Stimulated activated CD8-positive, alpha-beta memory T cell treated with anti-CD3 and anti-CD28 coated beads, Interleukin-4, amount 100 ng/mL, for 1 hour (primary cell): ENCODE data around the gene TRMT2A.
A peak's percentile ranks its signal among the peaks of the same experiment; 100 is the strongest.
"Not testable (repeated sequence)": the region's sequence is repeated elsewhere in the genome, so short reads cannot be mapped to it uniquely, and the experiment has no call there.

Experiments used
- DNase-seq, 2 donors: peaks; one replicate each; pipeline ENCODE4 v3.0.0-alpha.2; 2020; ENCODE audit warnings: low read depth in 2 of 2, low spot score in 1 of 2

The TRMT2A gene, protein sequence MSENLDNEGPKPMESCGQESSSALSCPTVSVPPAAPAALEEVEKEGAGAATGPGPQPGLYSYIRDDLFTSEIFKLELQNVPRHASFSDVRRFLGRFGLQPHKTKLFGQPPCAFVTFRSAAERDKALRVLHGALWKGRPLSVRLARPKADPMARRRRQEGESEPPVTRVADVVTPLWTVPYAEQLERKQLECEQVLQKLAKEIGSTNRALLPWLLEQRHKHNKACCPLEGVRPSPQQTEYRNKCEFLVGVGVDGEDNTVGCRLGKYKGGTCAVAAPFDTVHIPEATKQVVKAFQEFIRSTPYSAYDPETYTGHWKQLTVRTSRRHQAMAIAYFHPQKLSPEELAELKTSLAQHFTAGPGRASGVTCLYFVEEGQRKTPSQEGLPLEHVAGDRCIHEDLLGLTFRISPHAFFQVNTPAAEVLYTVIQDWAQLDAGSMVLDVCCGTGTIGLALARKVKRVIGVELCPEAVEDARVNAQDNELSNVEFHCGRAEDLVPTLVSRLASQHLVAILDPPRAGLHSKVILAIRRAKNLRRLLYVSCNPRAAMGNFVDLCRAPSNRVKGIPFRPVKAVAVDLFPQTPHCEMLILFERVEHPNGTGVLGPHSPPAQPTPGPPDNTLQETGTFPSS

DNA sequence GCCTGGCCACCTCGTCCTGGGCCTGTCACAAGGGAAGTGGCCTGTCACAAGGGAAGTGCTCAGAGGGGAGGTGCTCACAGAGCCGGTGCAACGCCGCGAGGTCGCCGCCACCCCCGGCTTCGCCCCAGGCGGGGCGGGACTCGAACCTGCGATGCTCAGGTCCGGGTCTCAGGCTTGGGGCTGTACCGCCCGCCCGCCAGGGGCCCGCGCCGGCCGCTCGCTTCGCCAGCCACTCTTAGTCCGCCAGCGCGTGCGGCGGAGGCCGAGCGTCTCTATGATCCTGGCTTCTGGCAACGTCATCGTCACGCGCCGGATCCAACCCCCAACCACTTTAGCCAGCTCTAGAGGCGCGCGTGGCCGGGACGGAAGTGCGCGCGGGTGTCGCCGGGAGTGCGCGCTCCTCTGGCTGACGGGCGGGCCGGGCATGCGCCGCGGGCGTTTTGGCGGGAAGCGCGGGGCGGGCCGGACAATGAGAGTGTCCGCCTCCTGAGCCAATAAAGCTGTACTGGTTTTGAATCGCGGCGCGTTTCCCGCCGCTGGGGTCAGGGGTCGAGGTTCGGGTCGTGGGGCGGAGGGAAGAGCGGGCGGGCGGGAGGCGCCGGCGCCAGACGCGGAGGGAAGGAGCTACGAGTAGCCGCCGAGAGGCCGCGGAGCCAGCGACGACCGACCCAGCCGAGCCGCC, at the start of gene TRMT2A:
TSS of gene TRMT2A (minus strand) at position 276 of the 682 bp plus-strand sequence. CDS start 320 bp downstream, outside the sequence.
- DNase-seq = peak; percentile 93 to 96

DNA sequence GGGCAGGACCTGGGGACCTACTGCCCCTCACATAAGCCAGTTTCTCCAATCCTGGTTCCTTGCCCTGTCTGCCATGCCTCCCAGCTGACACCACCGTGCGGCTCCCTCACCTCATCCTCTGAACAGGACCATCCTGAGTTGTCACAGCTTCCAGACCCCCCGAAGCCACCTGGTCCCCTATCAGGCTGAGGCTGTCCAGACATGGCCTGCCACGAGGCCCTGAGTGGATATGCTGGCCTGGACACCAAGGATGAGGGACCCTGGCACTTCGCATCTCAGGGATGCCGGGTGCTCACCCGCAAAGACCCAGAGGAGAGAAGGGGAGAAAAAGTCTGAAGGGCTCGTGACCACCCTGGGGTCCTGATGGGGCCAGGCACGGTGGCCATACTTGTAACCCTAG, 49.7 kb upstream of the TRMT2A start:
- no peak for DNase-seq

DNA sequence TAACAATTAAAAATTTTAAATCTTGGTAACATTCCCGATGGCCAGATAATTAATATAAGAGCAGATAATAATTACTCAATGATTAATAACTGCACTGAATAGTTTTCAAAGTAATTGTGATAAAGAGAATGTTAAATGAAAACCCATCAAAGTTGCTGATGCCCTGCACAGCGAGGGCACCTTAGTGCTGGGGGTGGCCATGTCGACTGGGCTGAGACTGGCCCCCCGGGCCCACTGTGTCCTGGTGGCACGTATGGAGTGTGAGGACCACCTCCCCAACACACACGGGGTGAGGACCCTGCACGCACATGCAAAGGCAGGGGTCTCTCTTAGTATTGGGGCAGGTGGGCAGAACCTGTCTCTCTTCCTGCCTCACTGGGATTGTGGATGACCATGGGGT, 48.9 kb upstream of the TRMT2A start:
- no peak for DNase-seq

DNA sequence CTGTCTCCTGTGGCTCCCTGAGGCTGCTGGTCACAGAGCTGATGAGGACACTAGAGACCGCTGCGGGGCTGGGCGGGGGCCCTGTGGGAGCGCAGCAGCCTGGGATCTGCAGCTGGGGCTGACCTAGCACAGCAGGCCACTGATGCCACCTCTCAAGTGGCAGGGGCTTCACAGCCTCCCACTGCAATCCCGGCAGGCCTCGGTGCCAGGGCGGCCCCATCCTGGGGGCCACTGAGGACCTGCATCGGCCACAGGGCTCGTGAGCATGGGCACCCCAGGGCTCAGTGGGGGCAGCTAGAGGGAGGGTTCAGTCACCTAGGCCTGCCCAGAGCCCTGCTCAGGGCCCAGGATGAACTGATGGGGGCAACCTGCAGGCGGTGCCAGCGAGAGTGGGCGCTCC, 48.4 kb upstream of the TRMT2A start:
- no peak for DNase-seq

DNA sequence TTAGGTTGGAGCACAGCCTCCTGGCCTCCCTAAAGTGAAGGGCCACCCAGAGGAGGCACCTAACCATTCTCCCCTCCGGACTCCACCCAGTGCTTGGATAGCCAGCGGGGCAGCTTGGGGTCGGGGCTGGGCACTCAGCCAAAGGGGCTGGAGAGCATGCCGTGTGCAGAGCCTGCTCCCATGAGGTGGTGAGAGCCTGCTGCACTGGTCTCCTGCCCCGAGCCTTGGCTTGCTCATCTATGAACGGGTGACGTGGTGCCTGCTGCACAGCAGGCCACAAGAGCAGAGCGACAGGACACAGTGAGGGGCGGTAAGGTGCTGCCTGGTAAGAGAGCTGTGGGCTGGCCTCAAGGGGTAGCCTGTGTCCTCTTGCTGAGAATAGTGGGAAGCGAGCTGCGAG, 47.8 kb upstream of the TRMT2A start:
- no peak for DNase-seq

DNA sequence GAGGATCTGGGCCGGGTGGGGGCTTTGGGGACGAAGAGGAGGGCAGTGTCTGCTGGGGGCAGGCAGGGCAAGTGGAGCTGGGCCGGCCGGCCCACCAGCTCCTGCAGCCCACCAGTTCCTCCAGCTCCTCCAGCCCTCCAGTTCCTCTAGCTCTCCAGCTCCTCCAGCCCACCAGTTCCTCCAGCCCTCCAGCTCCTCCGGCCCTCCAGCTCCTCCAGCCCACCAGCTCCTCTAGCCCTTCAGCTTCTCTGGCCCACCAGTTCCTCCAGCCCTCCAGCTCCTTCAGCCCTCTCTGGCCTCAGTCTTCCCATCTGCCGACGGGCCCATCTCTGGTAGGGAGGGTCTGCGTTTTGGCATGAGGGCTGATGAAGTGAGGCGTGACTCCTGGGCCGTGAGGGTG, 43.0 kb upstream of the TRMT2A start:
- DNase-seq = no peak

DNA sequence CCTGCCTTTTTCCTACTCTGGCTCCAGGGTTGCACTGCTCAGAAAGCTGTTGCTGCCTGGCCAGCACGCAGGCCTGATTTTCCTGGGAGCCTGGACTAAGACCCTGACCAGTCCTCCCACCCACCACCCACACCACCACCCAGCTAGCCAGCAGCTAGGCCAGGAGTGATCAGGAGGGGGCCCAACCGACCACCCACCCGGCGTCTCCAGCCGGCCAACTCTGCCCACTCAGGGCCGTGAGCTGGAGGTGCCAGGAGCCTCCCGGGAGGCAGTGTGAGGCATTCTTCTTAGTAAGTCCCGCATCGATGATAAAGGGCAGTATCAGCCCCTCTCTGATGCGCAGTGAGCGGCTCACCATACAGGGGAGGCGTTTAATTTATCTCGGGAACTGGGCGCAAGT, 42.5 kb upstream of the TRMT2A start:
- DNase-seq = not testable (repeated sequence)

DNA sequence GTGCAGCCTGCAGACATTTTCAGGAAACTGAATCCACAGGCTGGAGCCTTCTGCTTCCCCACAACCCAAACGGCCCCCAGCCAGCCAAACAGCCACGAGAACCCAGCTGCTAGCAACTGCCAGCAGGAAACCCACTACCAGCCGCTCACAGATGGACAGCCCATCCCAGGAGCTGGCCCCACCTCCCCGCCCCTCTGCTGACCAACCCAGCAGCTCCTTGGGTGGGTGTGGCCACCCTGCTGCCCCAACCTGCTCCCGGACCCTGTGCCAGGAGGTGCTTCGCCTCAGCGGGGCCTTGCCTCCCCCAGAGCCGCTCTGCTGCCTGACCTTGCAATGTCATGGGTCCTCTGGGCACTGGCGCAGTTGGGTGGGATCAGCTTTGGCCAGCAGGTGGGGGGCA, 42.0 kb upstream of the TRMT2A start:
- DNase-seq = no peak

DNA sequence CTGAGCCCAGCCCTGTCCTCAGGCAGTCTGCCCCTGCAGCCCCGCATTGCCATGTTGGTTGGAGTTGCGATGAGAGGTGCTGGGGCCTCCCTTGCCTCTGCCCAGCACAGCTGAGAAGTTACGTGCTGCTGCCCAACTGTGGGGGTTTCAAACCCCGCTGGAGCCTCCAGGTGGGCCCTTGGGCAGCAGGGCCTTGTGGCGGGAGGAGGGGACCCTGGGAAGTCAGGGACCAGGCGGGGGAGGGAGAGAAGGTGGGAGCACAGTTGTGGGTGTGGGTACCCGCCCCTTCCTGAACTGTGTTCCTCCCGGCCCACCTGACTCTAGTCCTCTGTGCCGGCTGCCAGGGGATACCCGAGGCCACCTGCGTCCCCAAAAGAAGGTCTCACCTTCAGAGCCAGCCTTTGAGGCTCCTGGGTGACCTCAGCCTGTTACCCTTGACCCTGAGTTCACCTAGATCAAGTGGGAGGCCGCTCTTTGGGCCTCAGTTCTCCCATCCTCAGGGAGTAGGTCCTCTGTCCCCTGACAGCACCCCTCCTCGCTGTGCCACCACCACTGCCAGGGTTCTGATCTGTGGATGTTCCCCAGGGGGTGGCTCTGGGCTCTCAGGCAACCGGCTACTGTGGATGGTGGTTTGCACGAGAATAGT, 41.5 kb upstream of the TRMT2A start:
- no peak for DNase-seq

DNA sequence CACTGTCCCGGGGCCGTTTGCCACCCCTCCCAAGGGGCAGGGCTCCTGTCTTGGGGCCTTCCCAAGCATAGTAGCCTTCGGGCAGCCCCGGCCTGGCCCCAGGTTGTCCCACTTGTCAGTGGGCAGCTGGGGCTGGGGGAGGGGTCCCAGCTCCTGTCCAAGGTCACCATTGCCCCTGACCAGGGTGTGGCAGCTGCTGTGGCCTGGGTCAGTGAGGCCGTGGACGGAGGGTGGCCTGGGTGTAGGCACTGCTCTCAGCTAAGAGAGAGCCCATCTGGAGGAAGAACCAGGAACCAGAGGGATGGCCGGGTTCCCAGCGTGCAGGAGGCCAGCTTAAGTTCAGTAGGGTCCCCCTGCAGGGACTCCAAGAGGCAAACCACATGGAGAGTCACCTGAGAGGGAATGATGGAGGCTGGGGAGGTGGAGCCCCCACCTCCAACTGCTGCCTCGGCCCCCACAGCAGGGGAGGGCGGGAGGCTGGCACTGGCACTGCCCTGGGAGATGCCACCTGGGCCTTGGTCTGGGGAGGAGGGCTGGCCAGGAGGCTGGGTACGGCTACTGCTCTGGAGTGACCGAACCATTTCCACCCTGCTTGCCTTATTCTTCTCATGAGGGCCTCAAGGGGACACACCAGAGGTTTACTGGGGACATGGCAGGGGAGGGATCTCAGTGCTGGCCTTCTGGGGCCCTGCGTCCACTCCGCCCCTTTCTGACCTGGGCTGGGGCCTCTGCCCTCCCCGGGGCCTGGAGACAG, 40.6 kb upstream of the TRMT2A start:
- DNase-seq = no peak

DNA sequence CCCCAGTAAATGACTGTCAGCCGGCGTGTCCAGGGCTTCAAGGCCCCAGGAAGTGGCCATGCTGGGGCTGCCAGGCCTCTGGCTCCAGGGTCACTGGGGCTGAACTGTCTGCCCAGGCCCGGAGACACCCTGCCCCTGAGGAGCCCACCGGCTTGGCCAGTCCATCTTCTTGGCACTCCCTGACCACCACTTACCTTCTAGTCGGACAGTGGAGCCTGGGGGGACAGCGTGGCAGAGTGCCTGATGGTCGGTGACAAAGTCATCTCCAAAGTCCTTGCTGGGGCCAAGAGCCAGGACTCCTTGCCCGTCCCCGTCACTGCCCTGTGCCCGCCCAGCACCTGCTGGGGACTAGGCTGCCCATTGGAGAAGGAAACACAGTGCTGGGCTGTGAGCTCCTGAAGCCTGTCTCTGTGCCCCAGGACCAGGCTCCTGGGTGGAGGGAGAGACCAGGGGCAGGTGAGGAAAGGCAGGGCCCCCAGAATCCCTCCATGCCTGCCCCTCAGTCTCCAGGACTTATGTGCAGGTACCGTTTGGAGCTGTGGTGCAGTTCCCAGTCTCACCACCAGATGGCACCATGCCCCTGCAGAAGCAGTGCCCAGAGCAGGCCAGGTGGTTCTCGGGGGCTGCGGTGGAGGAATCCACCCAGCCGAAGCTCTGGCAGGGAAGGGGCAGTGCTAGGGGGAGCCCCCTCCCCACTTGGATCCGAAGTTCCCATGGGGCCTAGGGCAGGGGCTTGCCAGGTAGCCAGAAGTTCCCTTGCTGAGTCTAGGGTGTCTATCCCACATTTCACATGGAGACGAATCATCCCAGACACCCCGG, 39.8 kb upstream of the TRMT2A start:
- peak; percentile 87 for DNase-seq

DNA sequence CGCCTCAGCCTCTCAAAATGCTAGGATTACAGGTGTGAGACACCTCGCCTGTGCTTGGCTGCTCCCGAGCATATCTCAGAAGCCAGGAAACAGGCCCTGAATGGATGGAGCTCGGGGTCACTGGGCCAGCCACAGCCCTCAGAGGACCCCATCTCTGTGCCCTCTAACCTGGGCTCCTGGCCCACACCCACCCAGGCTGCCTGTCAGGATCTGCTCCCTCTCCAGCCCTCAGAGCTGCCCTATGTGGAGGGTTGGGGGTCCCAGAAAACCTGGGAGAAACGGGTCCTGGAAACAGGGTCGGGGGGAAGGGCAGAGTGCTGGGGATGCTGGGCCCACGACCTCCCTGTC, 39.0 kb upstream of the TRMT2A start:
- DNase-seq = no peak

DNA sequence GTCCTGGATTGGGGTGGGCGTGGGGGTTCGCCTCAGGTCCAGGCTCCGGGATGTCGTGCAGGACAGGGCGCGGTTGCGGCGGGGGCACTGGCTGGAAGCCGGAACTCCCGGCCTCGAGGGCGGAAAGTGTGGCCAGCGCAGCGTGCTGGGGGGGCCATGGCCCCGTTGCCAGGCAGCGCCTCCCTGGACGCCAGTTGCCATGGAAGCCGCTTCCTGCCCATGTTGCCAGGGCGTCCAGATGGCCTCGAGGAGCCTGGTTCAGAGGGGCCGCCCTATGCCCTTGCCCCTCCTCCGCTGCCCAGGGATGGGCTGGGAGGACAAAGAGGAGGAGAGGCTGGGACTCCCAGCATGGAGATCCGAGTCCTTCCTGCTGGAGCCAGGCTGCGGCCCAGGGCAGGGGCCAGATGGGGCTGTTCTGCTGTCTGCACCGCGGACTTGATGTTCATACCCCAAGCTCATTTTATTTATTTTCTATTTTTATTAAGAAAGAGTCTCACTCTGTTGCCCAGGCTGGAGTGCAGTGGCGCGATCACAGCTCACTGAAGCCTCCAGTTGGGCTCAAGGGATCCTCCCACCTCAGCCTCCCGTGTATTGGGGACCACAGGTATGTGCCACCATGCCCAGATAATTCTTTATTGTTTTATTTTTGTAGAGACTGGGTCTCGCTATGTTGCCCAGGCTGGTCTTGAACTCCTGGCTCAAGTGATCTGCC, 38.5 kb upstream of the TRMT2A start:
- no peak for DNase-seq

DNA sequence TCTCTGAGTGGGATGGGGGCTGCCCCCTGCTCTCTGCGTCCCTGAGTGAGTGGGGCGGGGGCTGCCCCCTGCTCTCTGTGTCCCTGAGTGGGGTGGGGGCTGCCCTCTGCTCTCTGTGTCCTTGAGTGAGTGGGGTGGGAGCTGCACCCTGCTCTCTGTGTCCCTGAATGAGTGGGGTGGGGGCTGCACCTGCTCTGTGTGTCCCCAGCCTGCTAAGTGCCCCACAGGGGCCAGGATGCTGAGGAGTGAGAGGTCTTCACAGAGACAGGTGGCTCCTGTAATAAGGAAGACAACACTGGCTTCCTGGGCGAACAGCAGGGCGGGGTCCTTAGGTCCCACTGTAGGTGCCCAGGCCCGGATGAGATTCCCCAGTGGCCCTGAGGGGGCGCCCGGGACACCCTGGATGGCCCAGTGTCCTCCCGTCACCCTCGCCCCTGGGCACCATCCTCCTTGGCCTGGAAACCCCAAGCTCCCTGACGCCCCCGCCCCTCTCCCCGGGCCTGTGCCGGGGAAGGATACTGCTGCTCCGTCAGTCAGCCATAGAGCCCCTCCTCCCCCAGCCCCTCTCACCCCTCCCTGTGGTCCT, 37.7 kb upstream of the TRMT2A start:
- no peak for DNase-seq

DNA sequence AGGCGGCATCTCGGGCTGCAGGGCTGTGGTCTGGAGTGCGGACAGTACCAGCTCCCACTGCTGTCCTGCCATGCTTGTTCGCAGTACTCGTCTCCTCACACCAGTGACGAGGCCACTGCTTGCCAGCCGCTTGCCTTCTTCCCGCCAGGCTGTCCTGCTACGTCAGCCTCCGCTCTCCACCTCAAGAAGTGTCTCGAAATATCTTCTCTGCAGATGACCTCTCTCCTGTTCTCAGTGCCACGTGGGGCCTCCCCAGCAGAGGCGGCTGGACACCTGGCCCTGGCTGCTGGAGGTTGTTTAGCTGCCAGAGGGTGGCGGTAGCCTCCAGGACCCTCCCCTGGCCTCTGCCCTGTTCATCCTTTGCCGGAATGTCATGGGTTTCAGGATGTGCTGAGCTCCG, 36.9 kb upstream of the TRMT2A start:
- DNase-seq = no peak

DNA sequence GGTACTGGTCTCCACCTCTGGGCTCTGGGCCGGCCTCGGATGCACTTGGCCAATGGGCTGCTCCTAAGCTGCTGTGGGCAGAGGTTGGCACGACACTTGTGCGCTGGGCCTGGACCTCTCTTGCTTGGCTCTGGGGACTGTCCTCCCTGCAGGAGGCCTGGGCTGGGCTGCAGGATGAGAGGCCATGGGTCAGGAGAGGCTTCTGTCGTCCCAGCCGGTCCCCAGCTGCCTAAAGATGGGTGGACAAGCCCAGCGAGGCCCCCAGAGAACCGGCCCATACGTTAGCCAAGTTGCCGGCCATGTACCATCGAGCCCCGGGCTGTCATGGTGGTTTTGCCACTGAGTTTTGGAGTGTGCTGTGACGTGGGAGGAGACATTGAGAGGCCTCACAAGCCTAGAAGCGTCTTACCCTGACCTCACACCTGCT, 35.5 kb upstream of the TRMT2A start:
- DNase-seq = no peak

DNA sequence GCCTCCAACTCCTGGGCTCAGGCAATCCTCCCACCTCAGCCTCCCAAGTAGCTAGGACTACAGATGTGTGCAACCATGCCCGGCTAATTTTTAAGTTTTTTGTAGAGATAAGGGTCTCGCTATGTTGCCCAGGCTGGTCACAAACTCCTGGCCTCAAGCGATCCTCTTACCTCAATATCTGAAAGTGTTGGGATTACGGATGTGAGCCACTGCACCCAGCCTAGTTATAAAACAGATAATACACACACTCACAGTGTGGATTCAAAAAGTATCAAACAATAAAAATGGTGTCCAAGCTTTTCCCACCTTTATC, 34.2 kb upstream of the TRMT2A start:
- DNase-seq = no peak

DNA sequence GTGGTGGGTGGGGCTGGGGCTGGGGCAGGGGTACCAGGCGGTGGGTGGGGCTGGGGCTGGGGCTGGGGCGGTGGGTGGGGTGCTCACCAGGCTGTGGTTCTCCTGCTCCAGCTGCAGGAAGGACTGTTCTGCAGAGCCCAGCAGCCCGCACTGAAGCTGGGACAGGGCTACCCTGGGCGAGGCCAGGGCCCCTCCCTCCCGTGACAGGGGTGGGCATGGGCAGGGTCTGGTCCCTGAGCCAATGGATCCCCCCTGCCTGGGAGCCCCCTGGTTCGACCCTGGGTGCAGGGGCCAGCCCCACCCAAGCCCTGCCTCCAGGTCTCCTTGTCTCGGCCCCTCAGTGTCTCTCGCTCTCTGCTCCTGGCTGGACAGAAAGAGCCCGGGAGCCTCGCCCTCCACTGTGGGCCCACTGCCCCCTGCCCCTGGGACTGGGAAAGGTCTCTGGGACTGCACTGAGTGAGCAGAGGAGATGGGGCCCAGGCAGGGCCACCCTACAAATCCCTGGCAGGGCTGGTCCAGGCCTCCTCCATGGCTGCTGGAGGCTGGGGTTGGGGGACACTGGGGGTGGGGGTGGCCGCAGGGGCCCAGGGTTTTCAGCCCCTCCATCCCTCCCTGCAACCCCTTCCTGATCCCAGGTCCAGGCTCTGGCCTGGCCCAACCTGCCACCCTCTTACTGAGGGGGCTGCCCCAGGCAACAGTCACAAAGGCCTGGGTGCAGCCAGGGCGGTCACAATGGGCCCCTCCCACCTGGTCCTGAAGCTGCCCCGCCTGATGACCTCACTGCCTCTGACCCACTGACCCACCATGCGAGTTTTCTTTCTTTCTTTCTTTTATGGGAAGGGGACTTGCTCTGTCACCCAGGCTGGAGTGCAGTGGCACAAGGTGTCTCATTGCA, 33.6 kb upstream of the TRMT2A start, which contains the start of gene CCDC188:
TSS of gene CCDC188 (minus strand) at position 675 of the 895 bp plus-strand sequence. CDS start at position 606, 69 bp downstream.
- DNase-seq = no peak
